Karpas-422 (cell line): ENCODE measurements around the gene PLD3. TPM values are rescaled to one million over a fixed set of nuclear protein-coding genes. Genes with fewer than 3 reads are reported as not detected.

ENCODE experiments used
- DNase-seq: peaks from one replicate; pipeline ENCODE4 v3.0.0-alpha.2; 2015
- H2AFZ ChIP-seq: fragments of 200-600 bp; sonication (generic); 2 replicates; pipeline ENCODE4 v1.6.1; 2014; ENCODE audit warnings: antibody characterized with exemption, low read length, mixed read lengths
- H3K27ac ChIP-seq: fragments of 200-600 bp; sonication (generic); 2 replicates; pipeline ENCODE4 v1.5.1; 2014; ENCODE audit warnings: mild to moderate bottlenecking, low read length, moderate library complexity
- H3K27me3 ChIP-seq: fragments of 200-600 bp; sonication (generic); 2 replicates; pipeline ENCODE4 v1.6.1; 2014; ENCODE audit warnings: low read length, mixed read lengths
- H3K36me3 ChIP-seq: fragments of 200-600 bp; sonication (generic); 2 replicates; pipeline ENCODE4 v1.6.1; 2014; ENCODE audit warnings: low read length, mixed read lengths; ENCODE audit not compliant: insufficient read depth
- H3K4me1 ChIP-seq: fragments of 200-600 bp; sonication (generic); 2 replicates; pipeline ENCODE4 v1.6.1; 2014; ENCODE audit warnings: mild to moderate bottlenecking, low read length, mixed read lengths
- H3K4me2 ChIP-seq: fragments of 200-600 bp; sonication (generic); 2 replicates; pipeline ENCODE4 v1.6.1; 2014; ENCODE audit warnings: low read length, low read depth, mild to moderate bottlenecking; ENCODE audit not compliant: poor library complexity, severe bottlenecking
- H3K4me3 ChIP-seq: fragments of 200-600 bp; sonication (generic); 2 replicates; pipeline ENCODE4 v1.5.1; 2014; ENCODE audit warnings: mild to moderate bottlenecking, antibody characterized with exemption, low read length, mixed read lengths
- H3K79me2 ChIP-seq: fragments of 200-600 bp; sonication (generic); 2 replicates; pipeline ENCODE4 v1.6.1; 2014; ENCODE audit warnings: mild to moderate bottlenecking, low read length, mixed read lengths
- H3K9ac ChIP-seq: fragments of 200-600 bp; sonication (generic); 2 replicates; pipeline ENCODE4 v1.6.0; 2014; ENCODE audit warnings: low read length
- H3K9me2 ChIP-seq: fragments of 200-600 bp; sonication (generic), shearing (Covaris generic); replicated peaks from 2 replicates; pipeline ENCODE4 v1.6.0; 2014; ENCODE audit warnings: mild to moderate bottlenecking, low read length, moderate library complexity; ENCODE audit not compliant: insufficient read depth
- H3K9me3 ChIP-seq: fragments of 300-700, 200-600 bp; sonication (generic); 2 replicates; pipeline ENCODE4 v1.6.1; 2014; ENCODE audit warnings: low read length, mixed read lengths
- H4K20me1 ChIP-seq: fragments of 200-600 bp; sonication (generic); 2 replicates; pipeline ENCODE4 v1.6.1; 2014; ENCODE audit warnings: mild to moderate bottlenecking, antibody characterized with exemption, low read length, low read depth; ENCODE audit not compliant: insufficient read depth
- total RNA-seq: library from RNA; depleted of rRNA; stranded (reverse); fragments of >200 nt; shearing (Covaris generic); gene quantifications from 2 replicates; pipeline ENCODE4 v1.2.3, GENCODE V29; 2014; ENCODE audit warnings: low replicate concordance

The PLD3 gene
- total RNA-seq, 1 experiment from 2014 or later: 83.2 TPM

GRCh38 chr19:40335855-40336600 lies 12.5 kb upstream of the PLD3 start:
- no peak overlapping the region for H3K9ac ChIP-seq
- H3K4me3 ChIP-seq: no peak overlapping the region
- peaks cover 8% of the 10 kb centered on the region; the same call in 1 of the 2 replicates for H3K36me3 ChIP-seq
- H4K20me1 ChIP-seq: no peaks in the 10 kb centered on the region
- H3K27ac ChIP-seq: no peak overlapping the region
- H3K79me2 ChIP-seq: peaks cover 24% of the 10 kb centered on the region
- H3K27me3 ChIP-seq: no peaks in the 10 kb centered on the region
- H3K4me1 ChIP-seq: no peaks in the 10 kb centered on the region
- DNase-seq: no peak
- no peaks in the 10 kb centered on the region for H3K9me2 ChIP-seq
- no peaks in the 10 kb centered on the region for H3K9me3 ChIP-seq
- no peak overlapping the region for H2AFZ ChIP-seq
- no peak overlapping the region for H3K4me2 ChIP-seq

GRCh38 chr19:40336601-40336900 lies 11.9 kb upstream of the PLD3 start:
- Histone ChIP-seq H3K4me1 (no peaks in the 10 kb centered on the region), H3K27me3 (no peaks in the 10 kb centered on the region), H3K4me3 (no peak overlapping the region), H3K27ac (no peak overlapping the region), H4K20me1 (no peaks in the 10 kb centered on the region), H3K4me2 (no peak overlapping the region), H3K9me2 (no peaks in the 10 kb centered on the region), H2AFZ (no peak overlapping the region), H3K9ac (no peak overlapping the region), H3K36me3 (peaks cover 8% of the 10 kb centered on the region; the same call in 1 of the 2 replicates), H3K79me2 (peaks cover 26% of the 10 kb centered on the region), H3K9me3 (no peaks in the 10 kb centered on the region)
- no peak for DNase-seq

- H3K9ac ChIP-seq: no peak overlapping the region
Observed at GRCh38 chr19:40337107-40337506, 11.4 kb upstream of the PLD3 start.

GRCh38 chr19:40337594-40337993 lies 10.9 kb upstream of the PLD3 start:
- Histone ChIP-seq H3K79me2 (peaks cover 36% of the 10 kb centered on the region), H3K27me3 (no peaks in the 10 kb centered on the region), H3K27ac (no peak overlapping the region), H3K4me2 (no peak overlapping the region), H2AFZ (no peak overlapping the region), H3K4me1 (no peaks in the 10 kb centered on the region), H3K9ac (no peak overlapping the region), H4K20me1 (no peaks in the 10 kb centered on the region), H3K36me3 (peaks cover 8% of the 10 kb centered on the region; the same call in 1 of the 2 replicates), H3K9me2 (no peaks in the 10 kb centered on the region), H3K9me3 (no peaks in the 10 kb centered on the region), H3K4me3 (no peak overlapping the region)
- no peak for DNase-seq

More at GRCh38 chr19:40337107-40337506, 11.4 kb upstream of the PLD3 start:
- Histone ChIP-seq H3K79me2 (peaks cover 31% of the 10 kb centered on the region), H4K20me1 (no peaks in the 10 kb centered on the region), H3K27ac (no peak overlapping the region), H3K4me3 (no peak overlapping the region), H3K27me3 (no peaks in the 10 kb centered on the region), H3K4me2 (no peak overlapping the region), H3K9me2 (no peaks in the 10 kb centered on the region), H3K36me3 (peaks cover 8% of the 10 kb centered on the region; the same call in 1 of the 2 replicates), H3K4me1 (no peaks in the 10 kb centered on the region), H2AFZ (no peak overlapping the region), H3K9me3 (no peaks in the 10 kb centered on the region)
- no peak for DNase-seq

GRCh38 chr19:40339018-40339728 lies 9.3 kb upstream of the PLD3 start:
- DNase-seq: no peak

GRCh38 chr19:40341601-40342482 lies 6.7 kb upstream of the PLD3 start:
- Histone ChIP-seq H3K27me3 (no peaks in the 10 kb centered on the region), H3K9me2 (no peaks in the 10 kb centered on the region), H3K9me3 (no peaks in the 10 kb centered on the region), H3K4me2 (no peak overlapping the region), H3K36me3 (peaks cover 4% of the 10 kb centered on the region; the same call in 1 of the 2 replicates), H3K4me1 (peaks cover 2% of the 10 kb centered on the region), H3K4me3 (no peak overlapping the region), H3K79me2 (peaks cover 55% of the 10 kb centered on the region), H3K9ac (no peak overlapping the region), H4K20me1 (no peaks in the 10 kb centered on the region), H2AFZ (no peak overlapping the region), H3K27ac (no peak overlapping the region)
- DNase-seq: no peak

More at GRCh38 chr19:40339018-40339728, 9.3 kb upstream of the PLD3 start:
- H4K20me1 ChIP-seq: no peaks in the 10 kb centered on the region
- H3K79me2 ChIP-seq: peaks cover 46% of the 10 kb centered on the region
- H3K27me3 ChIP-seq: no peaks in the 10 kb centered on the region
- H3K4me2 ChIP-seq: no peak overlapping the region
- no peak overlapping the region for H3K4me3 ChIP-seq
- H3K9me3 ChIP-seq: no peaks in the 10 kb centered on the region
- no peaks in the 10 kb centered on the region for H3K9me2 ChIP-seq
- H2AFZ ChIP-seq: no peak overlapping the region
- no peak overlapping the region for H3K27ac ChIP-seq
- H3K36me3 ChIP-seq: peaks cover 4% of the 10 kb centered on the region; the same call in 1 of the 2 replicates
- no peaks in the 10 kb centered on the region for H3K4me1 ChIP-seq
- H3K9ac ChIP-seq: no peak overlapping the region

- H3K36me3 ChIP-seq: peaks cover 4% of the 10 kb centered on the region; the same call in 1 of the 2 replicates
- no peak overlapping the region for H2AFZ ChIP-seq
- no peak for DNase-seq
- no peaks in the 10 kb centered on the region for H3K9me3 ChIP-seq
- peaks cover 59% of the 10 kb centered on the region for H3K79me2 ChIP-seq
- peaks cover 8% of the 10 kb centered on the region for H3K4me1 ChIP-seq
- no peaks in the 10 kb centered on the region for H4K20me1 ChIP-seq
- no peak overlapping the region for H3K9ac ChIP-seq
- H3K9me2 ChIP-seq: no peaks in the 10 kb centered on the region
- no peak overlapping the region for H3K4me2 ChIP-seq
- H3K27me3 ChIP-seq: no peaks in the 10 kb centered on the region
- H3K4me3 ChIP-seq: no peak overlapping the region
- H3K27ac ChIP-seq: no peak overlapping the region
Observed at GRCh38 chr19:40342644-40343311, 5.7 kb upstream of the PLD3 start.
